ENCODE results near the gene GEMIN7.
A peak's percentile ranks its signal among the peaks of the same experiment; 100 is the strongest.
"Not testable (repeated sequence)": the region's sequence is repeated elsewhere in the genome, so short reads cannot be mapped to it uniquely, and the experiment has no call there.

The GEMIN7 gene

DNA sequence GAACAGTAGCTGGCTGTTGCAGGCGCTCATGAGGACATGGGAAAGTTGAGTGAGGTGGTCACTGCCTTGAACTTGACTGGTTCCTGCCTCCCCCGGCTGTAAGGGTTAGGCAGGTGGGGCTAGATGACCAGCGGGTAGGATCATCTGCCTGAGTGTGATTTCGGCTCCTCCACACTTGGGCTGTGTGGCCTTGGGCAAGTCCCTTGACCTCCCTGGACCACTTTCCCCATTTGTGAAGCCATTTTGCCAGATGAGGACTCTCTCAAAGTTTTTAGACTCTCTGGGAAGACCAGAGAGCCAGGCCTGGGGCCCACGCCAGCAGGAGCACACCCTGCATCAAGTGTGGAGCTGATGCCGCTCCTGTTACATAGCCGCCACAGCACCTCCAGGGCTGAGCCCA lies 23.4 kb downstream of the GEMIN7 start:
- Histone ChIP-seq H3K4me1 (ENCODE audit: control insufficient read depth, insufficient read depth, low read length) (peaks cover 36% of the 10 kb centered on the region), H3K9me3 (ENCODE audit: control insufficient read depth, insufficient read depth, low read length) (no peaks in the 10 kb centered on the region), H3K9ac (ENCODE audit: low read depth, low read length) (peak overlapping the region; percentile 5), H3K27me3 (ENCODE audit: control insufficient read depth, insufficient read depth, low read length) (no peaks in the 10 kb centered on the region), H3K36me3 (ENCODE audit: control insufficient read depth, insufficient read depth, low read length) (peaks cover 2% of the 10 kb centered on the region), H3K4me3 (ENCODE audit: low read depth, low read length) (no peak overlapping the region)

DNA sequence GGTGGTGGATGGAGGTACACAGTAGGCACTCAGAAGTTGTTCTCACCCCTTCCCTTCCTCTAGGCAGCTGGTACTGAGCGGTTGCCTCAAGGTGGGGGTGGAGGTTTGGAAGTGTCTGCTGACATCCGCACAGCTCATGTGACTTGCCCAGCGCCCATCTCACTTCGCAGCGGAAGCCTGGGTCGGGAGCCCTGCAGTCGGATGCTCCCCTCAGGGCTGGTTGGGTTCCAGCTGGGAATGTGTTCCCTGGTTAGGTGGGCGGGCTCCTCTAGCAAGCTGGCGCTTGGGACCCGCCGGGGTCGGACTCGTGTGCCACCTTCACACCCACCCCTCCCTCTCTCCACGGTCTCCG lies 24.1 kb downstream of the GEMIN7 start:
- no peaks in the 10 kb centered on the region for H3K27me3 ChIP-seq (ENCODE audit: control insufficient read depth, insufficient read depth, low read length)
- H3K36me3 ChIP-seq (ENCODE audit: control insufficient read depth, insufficient read depth, low read length) = peaks cover 2% of the 10 kb centered on the region
- H3K4me1 ChIP-seq (ENCODE audit: control insufficient read depth, insufficient read depth, low read length) = peaks cover 31% of the 10 kb centered on the region
- no peaks in the 10 kb centered on the region for H3K9me3 ChIP-seq (ENCODE audit: control insufficient read depth, insufficient read depth, low read length)
- H3K9ac ChIP-seq (ENCODE audit: low read depth, low read length) = peak overlapping the region; percentile 12
- H3K4me3 ChIP-seq (ENCODE audit: low read depth, low read length) = no peak overlapping the region

DNA sequence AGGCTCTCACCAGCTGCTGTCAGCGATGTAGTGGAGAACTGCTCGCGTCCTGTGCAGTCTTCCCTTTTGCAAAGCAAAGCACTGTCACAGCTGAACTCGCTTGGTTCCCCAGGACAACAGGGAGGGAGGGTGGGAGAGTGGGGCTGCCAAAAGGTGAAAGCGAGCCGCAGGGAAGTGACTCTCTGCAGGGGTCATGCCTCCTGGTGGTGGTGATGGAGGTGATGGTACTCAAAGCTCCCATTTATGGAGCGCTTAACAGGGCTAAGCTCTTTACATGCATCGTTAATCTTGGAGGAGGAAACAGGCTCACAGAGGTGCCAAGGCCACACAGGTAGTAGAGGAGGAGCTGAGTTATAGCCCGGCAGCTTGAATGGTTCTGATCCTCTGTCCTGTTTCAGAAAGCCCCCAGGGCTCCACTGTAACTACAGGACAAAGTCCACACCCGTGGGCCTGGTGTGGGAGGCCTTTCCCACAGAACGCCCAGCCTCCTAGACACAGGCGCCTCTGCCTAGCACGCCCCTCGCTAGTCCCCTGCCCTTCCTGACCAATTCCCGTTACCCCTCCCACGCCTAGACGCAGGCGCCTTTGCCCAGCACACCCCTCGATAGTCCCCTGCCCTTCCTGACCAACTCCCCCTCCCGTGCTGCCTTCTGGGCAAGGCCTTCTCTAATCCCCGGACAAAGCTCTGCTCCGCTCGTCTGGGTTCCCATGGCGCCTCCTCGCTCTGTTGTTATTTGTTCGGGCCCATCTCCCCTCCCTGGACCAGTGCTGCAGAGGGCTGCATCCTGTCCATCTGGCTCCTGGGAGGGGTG lies 24.7 kb downstream of the GEMIN7 start:
- Histone ChIP-seq H3K9me3 (ENCODE audit: control insufficient read depth, insufficient read depth, low read length) (no peaks in the 10 kb centered on the region), H3K27me3 (ENCODE audit: control insufficient read depth, insufficient read depth, low read length) (no peaks in the 10 kb centered on the region), H3K36me3 (ENCODE audit: control insufficient read depth, insufficient read depth, low read length) (peaks cover 2% of the 10 kb centered on the region), H3K4me1 (ENCODE audit: control insufficient read depth, insufficient read depth, low read length) (peaks cover 26% of the 10 kb centered on the region), H3K9ac (ENCODE audit: low read depth, low read length) (no peak overlapping the region), H3K4me3 (ENCODE audit: low read depth, low read length) (no peak overlapping the region)

DNA sequence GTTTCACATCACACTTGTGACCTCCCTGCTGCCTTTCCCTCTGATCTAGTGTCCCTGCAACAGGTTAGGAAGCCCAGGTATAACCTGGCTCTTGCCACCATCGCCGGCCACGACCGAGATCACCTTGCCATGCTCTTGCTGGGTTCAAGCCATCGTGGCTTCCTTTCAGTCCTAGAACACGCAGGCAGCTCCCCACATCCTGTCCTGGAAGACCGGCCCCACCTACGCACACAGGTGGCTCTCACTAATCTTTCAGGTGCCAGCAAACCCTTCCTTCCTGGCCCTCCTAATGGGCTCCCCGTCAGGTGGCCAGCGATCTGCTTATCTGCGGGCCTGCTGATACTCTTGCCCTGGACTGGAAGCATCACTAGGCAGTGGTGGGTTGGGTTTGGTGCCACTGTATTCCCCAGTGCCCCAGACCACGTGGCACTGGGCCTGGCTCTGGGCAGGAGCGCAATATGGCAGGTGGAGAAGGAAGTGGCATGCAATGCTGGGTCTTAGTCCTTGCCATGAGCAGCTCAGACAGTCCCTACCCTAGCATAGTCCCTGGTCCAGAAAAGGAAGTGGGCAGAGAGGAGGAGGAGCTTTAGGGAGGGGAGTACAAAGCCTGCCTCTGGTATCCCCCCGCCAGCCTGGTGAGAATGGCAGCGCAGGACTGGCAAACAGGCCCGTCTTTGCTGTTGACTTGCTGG lies 25.7 kb downstream of the GEMIN7 start:
- Histone ChIP-seq H3K4me1 (ENCODE audit: control insufficient read depth, insufficient read depth, low read length) (peaks cover 16% of the 10 kb centered on the region), H3K36me3 (ENCODE audit: control insufficient read depth, insufficient read depth, low read length) (peaks cover 2% of the 10 kb centered on the region), H3K27me3 (ENCODE audit: control insufficient read depth, insufficient read depth, low read length) (no peaks in the 10 kb centered on the region), H3K9ac (ENCODE audit: low read depth, low read length) (no peak overlapping the region), H3K9me3 (ENCODE audit: control insufficient read depth, insufficient read depth, low read length) (no peaks in the 10 kb centered on the region), H3K4me3 (ENCODE audit: low read depth, low read length) (no peak overlapping the region)

DNA sequence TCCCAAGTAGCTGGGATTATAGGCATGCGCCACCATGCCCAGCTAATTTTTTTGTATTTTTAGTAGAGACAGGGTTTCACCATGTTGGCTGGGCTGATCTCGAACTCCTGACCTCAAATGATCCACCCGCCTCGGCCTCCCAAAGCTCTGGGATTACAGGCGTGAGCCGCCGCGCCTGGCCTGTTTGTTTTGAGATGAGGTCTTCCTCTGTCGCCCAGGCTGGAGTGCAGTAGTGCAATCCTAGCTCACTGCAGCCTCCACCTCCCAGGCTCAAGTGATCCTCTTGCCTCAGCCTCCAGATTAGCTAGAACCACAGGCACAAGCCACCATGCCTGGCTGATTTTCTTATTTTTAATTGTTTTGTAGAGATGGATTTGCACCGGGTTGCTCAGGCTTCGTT lies 27.3 kb downstream of the GEMIN7 start:
- H3K9me3 ChIP-seq (ENCODE audit: control insufficient read depth, insufficient read depth, low read length); H3K27me3 ChIP-seq (ENCODE audit: control insufficient read depth, insufficient read depth, low read length); H3K9ac ChIP-seq (ENCODE audit: low read depth, low read length); H3K4me3 ChIP-seq (ENCODE audit: low read depth, low read length); H3K36me3 ChIP-seq (ENCODE audit: control insufficient read depth, insufficient read depth, low read length): not testable (repeated sequence)
- peaks cover 13% of the 10 kb centered on the region for H3K4me1 ChIP-seq (ENCODE audit: control insufficient read depth, insufficient read depth, low read length)

DNA sequence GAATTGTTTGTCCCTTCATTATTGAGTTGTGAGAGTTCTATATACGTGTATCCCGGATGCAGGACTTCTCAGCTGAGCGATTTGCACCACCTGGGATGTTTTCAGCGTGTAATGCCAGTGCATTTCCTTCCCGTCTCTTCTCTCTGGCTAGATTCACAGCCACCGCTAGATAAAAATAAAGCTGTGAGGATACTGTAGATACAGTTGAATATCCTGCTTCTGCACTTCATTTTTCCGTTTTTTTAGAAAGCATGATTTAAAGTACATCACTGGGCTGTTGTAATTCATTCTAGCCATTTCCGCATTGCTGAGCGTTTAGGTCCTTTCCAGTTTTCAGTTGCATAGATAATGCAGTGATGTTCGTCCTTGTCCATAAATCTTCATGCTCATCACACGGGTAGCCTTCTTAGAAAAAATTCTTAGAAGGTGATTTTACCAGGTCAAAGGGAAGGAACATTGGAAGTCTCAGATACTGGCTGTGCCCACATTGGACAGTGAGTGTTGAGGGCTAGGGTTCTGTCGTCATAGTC lies 28.6 kb downstream of the GEMIN7 start:
- H3K9ac ChIP-seq (ENCODE audit: low read depth, low read length) = no peak overlapping the region
- no peaks in the 10 kb centered on the region for H3K36me3 ChIP-seq (ENCODE audit: control insufficient read depth, insufficient read depth, low read length)
- no peak overlapping the region for H3K4me3 ChIP-seq (ENCODE audit: low read depth, low read length)
- peaks cover 10% of the 10 kb centered on the region for H3K4me1 ChIP-seq (ENCODE audit: control insufficient read depth, insufficient read depth, low read length)
- H3K9me3 ChIP-seq (ENCODE audit: control insufficient read depth, insufficient read depth, low read length) = no peaks in the 10 kb centered on the region
- H3K27me3 ChIP-seq (ENCODE audit: control insufficient read depth, insufficient read depth, low read length) = no peaks in the 10 kb centered on the region

DNA sequence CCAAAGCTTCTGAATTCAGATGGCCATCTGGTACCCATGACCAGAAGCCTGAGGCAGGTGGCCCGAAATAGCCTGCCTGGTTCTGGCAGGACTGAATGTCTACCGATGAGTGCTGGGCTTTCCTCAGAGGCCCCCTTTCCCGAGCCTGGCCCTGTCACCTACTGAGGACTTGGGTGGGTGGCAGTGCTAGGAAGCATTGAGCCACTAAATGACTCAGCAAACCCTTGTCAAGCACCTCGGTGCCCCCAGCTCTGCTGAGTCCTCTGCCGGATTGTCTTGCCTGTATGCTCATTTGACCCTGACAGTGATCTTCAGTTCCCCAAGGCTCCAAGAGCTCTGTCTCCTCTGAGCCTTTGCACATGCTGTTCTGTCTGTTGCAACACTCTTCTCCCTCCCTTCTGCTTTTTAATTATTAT lies 31.8 kb downstream of the GEMIN7 start:
- Histone ChIP-seq H3K36me3 (ENCODE audit: control insufficient read depth, insufficient read depth, low read length) (peaks cover 3% of the 10 kb centered on the region), H3K9me3 (ENCODE audit: control insufficient read depth, insufficient read depth, low read length) (no peaks in the 10 kb centered on the region), H3K4me3 (ENCODE audit: low read depth, low read length) (no peak overlapping the region), H3K27me3 (ENCODE audit: control insufficient read depth, insufficient read depth, low read length) (no peaks in the 10 kb centered on the region), H3K9ac (ENCODE audit: low read depth, low read length) (no peak overlapping the region), H3K4me1 (ENCODE audit: control insufficient read depth, insufficient read depth, low read length) (peaks cover 8% of the 10 kb centered on the region)

DNA sequence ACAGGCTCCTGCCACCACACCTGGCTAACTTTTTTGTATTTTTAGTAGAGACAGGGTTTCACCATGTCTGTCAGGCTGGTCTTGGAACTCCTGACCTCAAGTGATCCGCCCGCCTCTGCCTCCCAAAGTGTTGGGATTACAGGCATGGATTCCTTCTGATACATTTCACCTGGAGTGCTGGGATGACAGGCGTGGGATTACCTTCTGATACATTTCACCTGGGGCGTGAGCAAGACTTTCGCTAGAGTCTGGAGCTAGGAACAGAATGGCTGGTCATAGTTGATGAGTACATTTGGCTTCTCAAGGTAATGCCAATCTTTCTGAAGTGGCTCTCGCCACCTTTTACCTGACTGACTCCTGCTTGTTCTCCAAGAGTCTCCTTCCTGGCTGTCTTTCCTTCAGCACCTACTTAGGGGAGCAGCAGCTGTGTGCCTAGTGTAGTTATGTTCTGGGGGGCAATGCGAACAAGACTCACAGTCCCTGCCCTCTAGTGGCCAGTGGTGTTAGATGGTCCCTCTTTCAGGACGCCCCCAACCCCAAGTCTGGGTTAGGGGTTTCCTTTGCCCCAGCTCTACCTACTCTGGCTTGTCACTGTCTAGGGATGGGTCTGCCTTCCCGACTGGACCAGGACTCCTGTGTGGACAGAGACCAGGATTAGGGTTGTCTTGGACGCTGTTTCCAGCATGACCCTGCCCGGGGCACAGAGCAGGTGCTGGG lies 33.2 kb downstream of the GEMIN7 start:
- H3K9ac ChIP-seq (ENCODE audit: low read depth, low read length) = no peak overlapping the region
- H3K4me1 ChIP-seq (ENCODE audit: control insufficient read depth, insufficient read depth, low read length) = peaks cover 8% of the 10 kb centered on the region
- peaks cover 6% of the 10 kb centered on the region for H3K36me3 ChIP-seq (ENCODE audit: control insufficient read depth, insufficient read depth, low read length)
- no peaks in the 10 kb centered on the region for H3K27me3 ChIP-seq (ENCODE audit: control insufficient read depth, insufficient read depth, low read length)
- H3K4me3 ChIP-seq (ENCODE audit: low read depth, low read length) = no peak overlapping the region
- no peaks in the 10 kb centered on the region for H3K9me3 ChIP-seq (ENCODE audit: control insufficient read depth, insufficient read depth, low read length)

DNA sequence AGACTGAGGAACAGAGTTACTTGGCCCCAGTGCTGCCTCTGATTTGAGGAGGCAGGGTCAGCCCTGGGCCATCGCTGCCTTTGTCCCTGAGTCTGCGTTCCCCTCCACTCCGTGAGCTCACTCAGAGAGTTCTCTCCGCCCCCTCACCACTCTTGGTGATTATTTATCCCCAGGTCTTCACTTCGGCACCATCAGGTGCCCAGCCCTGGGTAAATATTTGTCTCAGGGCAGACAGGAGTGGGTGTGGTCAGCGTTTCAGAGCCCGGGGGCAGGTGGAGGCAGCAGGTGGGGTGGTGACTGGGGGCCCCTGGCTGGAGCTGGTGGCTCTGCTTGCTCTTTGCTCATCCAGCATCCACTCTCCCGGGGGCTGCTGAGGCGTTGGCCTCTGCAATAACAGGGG lies 34.6 kb downstream of the GEMIN7 start:
- Histone ChIP-seq H3K36me3 (ENCODE audit: control insufficient read depth, insufficient read depth, low read length) (peaks cover 6% of the 10 kb centered on the region), H3K9ac (ENCODE audit: low read depth, low read length) (no peak overlapping the region), H3K4me3 (ENCODE audit: low read depth, low read length) (no peak overlapping the region), H3K27me3 (ENCODE audit: control insufficient read depth, insufficient read depth, low read length) (no peaks in the 10 kb centered on the region), H3K9me3 (ENCODE audit: control insufficient read depth, insufficient read depth, low read length) (no peaks in the 10 kb centered on the region), H3K4me1 (ENCODE audit: control insufficient read depth, insufficient read depth, low read length) (peaks cover 8% of the 10 kb centered on the region)

DNA sequence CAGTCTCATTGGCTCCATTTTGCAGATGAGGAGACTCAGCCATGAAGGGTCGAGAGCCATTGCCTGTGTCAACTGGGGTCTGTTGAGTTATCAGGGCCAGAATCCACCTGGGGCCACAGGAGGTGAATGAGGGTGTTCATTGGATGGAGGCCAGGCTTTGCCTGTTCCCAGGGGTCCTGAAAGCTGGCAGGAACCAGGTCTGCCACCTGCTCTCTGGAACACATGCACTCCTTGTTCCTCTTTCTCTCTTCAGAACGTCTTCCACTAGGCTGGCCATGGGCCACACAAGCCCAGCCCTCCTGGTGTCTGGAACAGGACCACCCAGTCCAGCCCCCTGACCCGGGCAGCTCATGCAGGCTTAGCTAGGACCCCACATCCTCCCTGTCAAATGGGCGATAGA lies 35.1 kb downstream of the GEMIN7 start:
- no peak overlapping the region for H3K9ac ChIP-seq (ENCODE audit: low read depth, low read length)
- no peaks in the 10 kb centered on the region for H3K9me3 ChIP-seq (ENCODE audit: control insufficient read depth, insufficient read depth, low read length)
- H3K4me1 ChIP-seq (ENCODE audit: control insufficient read depth, insufficient read depth, low read length) = peaks cover 8% of the 10 kb centered on the region
- peaks cover 6% of the 10 kb centered on the region for H3K36me3 ChIP-seq (ENCODE audit: control insufficient read depth, insufficient read depth, low read length)
- H3K27me3 ChIP-seq (ENCODE audit: control insufficient read depth, insufficient read depth, low read length) = no peaks in the 10 kb centered on the region
- no peak overlapping the region for H3K4me3 ChIP-seq (ENCODE audit: low read depth, low read length)

DNA sequence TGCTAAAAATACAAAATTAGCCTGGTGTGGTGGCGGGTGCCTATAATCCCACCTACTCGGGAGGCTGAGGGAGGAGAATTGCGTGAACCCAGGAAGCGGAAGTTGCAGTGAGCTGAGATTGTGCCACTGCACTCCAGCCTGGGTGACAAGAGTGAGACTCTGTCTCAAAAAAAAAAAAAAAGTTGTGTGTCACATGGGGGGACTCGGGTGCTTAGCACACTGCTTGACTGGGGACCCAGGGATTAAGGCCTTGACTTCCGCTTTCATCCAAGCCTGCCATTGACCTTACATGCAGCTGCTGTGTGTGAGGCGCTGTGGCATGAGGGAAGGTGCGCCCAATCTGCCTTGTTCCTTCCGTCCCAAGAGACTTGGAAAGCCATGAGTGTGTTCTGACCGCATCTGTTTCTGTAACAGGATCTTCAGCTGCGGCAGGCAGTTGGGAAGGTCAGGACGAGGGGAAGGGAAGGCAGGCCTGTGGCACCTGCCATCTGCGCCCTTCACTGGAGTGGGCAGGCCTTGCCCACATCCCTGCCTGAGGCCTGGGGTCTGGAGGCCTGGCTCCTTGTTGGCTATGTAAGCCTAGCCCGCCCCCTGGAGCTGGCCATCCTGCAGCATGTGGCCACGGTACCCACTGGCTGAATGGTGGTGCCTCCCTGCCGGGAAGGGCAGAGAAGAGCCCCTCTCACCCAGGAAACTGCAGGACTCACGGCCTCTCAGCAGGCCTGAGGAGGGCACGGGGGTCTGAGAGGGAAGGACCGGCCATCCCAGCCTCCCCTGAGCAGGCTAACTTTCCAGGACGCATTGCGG lies 37.0 kb downstream of the GEMIN7 start:
- no peak overlapping the region for H3K9ac ChIP-seq (ENCODE audit: low read depth, low read length)
- no peaks in the 10 kb centered on the region for H3K9me3 ChIP-seq (ENCODE audit: control insufficient read depth, insufficient read depth, low read length)
- H3K36me3 ChIP-seq (ENCODE audit: control insufficient read depth, insufficient read depth, low read length) = peaks cover 6% of the 10 kb centered on the region
- H3K4me3 ChIP-seq (ENCODE audit: low read depth, low read length) = no peak overlapping the region
- no peaks in the 10 kb centered on the region for H3K27me3 ChIP-seq (ENCODE audit: control insufficient read depth, insufficient read depth, low read length)
- peaks cover 8% of the 10 kb centered on the region for H3K4me1 ChIP-seq (ENCODE audit: control insufficient read depth, insufficient read depth, low read length)
